ENCODE results near the gene SULT6B1. TPM values are rescaled to one million over a fixed set of nuclear protein-coding genes. Genes with fewer than 3 reads are reported as not detected.

Gene SULT6B1
- total RNA-seq, 1 experiment from 2014 or later = not detected

DNA sequence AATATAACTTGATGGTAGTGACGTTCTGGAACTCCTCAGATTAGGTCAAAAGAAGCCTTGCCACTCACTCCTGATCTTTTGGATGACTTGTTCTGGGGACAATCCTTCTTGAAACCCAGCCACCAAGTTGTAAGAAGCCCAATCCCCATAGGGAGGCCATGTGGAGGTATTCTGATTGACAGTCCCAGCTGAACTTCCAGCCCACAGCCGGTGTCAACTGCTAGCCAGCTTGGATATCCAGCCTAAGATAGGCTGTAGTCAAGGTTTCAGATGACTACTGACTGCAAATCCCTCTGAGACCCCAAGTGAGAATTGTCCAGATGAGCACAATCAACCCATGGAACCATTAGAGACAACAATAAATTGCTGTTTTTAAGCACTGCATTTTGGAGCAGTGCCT, 63.1 kb downstream of the SULT6B1 start:
- H3K27me3 ChIP-seq (replicated peaks; ENCODE audit: control insufficient read depth, insufficient read depth, low read length) = no peaks in the 10 kb centered on the region
- TF ChIP-seq, protein P1, sequence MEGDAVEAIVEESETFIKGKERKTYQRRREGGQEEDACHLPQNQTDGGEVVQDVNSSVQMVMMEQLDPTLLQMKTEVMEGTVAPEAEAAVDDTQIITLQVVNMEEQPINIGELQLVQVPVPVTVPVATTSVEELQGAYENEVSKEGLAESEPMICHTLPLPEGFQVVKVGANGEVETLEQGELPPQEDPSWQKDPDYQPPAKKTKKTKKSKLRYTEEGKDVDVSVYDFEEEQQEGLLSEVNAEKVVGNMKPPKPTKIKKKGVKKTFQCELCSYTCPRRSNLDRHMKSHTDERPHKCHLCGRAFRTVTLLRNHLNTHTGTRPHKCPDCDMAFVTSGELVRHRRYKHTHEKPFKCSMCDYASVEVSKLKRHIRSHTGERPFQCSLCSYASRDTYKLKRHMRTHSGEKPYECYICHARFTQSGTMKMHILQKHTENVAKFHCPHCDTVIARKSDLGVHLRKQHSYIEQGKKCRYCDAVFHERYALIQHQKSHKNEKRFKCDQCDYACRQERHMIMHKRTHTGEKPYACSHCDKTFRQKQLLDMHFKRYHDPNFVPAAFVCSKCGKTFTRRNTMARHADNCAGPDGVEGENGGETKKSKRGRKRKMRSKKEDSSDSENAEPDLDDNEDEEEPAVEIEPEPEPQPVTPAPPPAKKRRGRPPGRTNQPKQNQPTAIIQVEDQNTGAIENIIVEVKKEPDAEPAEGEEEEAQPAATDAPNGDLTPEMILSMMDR (IDR thresholded peaks at IDR 0.05; ENCODE audit: insufficient read depth in 1 of 2, low read depth in 1 of 2, low read length in 1 of 2, severe bottlenecking in 1 of 2, unreplicated experiment in 1 of 2) = no peak
- no peaks in the 10 kb centered on the region for H3K9me3 Mint-ChIP-seq (ENCODE audit: unreplicated experiment)
- no peaks in the 10 kb centered on the region for H3K4me1 Mint-ChIP-seq (ENCODE audit: low read depth, unreplicated experiment)
- CTCF ChIA-PET = no interaction called here
- intact Hi-C loops (cut with micrococcal nuclease; ENCODE audit: unreplicated experiment) = no loop called here
- BruUV-seq (replicated peaks) = no TSS peak
- no peak overlapping the region for H3K27ac Mint-ChIP-seq (ENCODE audit: unreplicated experiment)
- peaks cover 2% of the 10 kb centered on the region; the same call in 1 of the 2 replicates for H3K36me3 ChIP-seq (ENCODE audit: control insufficient read depth, insufficient read depth, low read length)
- H3K27me3 Mint-ChIP-seq (ENCODE audit: insufficient read depth, unreplicated experiment) = no peaks in the 10 kb centered on the region
- H3K4me1 ChIP-seq = no peaks in the 10 kb centered on the region
- no peak overlapping the region for H3K4me3 Mint-ChIP-seq (ENCODE audit: unreplicated experiment)
- POLR2A ChIA-PET = no interaction called here
- peaks cover 41% of the 10 kb centered on the region for H3K36me3 Mint-ChIP-seq (ENCODE audit: insufficient read depth, unreplicated experiment)
- DNase-seq = no peak
- no peaks in the 10 kb centered on the region for H3K9me3 ChIP-seq
- no peak overlapping the region for H3K4me3 ChIP-seq (ENCODE audit: low read depth, low read length)

DNA sequence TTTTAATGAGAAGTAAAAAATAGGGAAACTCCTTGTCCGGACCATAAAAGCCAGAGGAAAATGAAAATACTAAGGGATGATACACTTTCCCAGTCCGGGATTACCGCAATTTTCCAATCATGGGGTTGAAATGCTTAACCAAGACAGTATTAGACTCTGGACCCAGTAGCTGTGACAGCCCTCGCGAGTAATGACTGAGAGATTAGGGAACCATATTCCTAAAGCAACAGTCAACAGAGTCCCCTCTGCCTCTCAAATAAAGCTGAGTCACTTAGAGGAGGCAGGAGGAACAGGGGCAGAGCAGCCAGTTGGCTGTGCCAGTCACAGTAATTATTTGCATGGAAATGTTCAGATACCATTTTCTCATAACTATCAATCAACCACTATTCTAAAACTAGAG, 69.3 kb downstream of the SULT6B1 start:
- Histone ChIP-seq H3K27me3 (replicated peaks; ENCODE audit: control insufficient read depth, insufficient read depth, low read length) (no peaks in the 10 kb centered on the region), H3K4me3 (ENCODE audit: low read depth, low read length) (no peak overlapping the region), H3K36me3 (ENCODE audit: control insufficient read depth, insufficient read depth, low read length) (no peaks in the 10 kb centered on the region), H3K9me3 (no peaks in the 10 kb centered on the region), H3K4me1 (no peaks in the 10 kb centered on the region)
- H3K27ac Mint-ChIP-seq (ENCODE audit: unreplicated experiment) = no peak overlapping the region
- CTCF ChIA-PET = no interaction called here
- BruUV-seq (replicated peaks) = no TSS peak
- POLR2A ChIA-PET = interaction anchor here (0.7 kb wide), 1 partner anchor 35 kb away, joined by 4 read pairs; the partner anchor contains the start of genes GPATCH11 and HEATR5B
- no peaks in the 10 kb centered on the region for H3K9me3 Mint-ChIP-seq (ENCODE audit: unreplicated experiment)
- peak in 1 of 2 experiments; percentile 11 for DNase-seq
- H3K27me3 Mint-ChIP-seq (ENCODE audit: insufficient read depth, unreplicated experiment) = no peaks in the 10 kb centered on the region
- intact Hi-C loops (cut with micrococcal nuclease; ENCODE audit: unreplicated experiment) = no loop called here
- no peak overlapping the region for H3K4me3 Mint-ChIP-seq (ENCODE audit: unreplicated experiment)
- TF ChIP-seq, protein P1 (IDR thresholded peaks at IDR 0.05; ENCODE audit: insufficient read depth in 1 of 2, low read depth in 1 of 2, low read length in 1 of 2, severe bottlenecking in 1 of 2, unreplicated experiment in 1 of 2) = no peak
- H3K36me3 Mint-ChIP-seq (ENCODE audit: insufficient read depth, unreplicated experiment) = peaks cover 51% of the 10 kb centered on the region
- peaks cover 6% of the 10 kb centered on the region for H3K4me1 Mint-ChIP-seq (ENCODE audit: low read depth, unreplicated experiment)

Other genes starting within 250 kb of the SULT6B1 start
- 36.8 and 38.9 TPM in 2 replicates for gene STRN, start 222.1 kb downstream of the SULT6B1 start, total RNA-seq (2022)
- gene HEATR5B, start 104.3 kb downstream of the SULT6B1 start, total RNA-seq (2022) = 15.3 and 16.1 TPM in 2 replicates
- 7.5 and 8.3 TPM in 2 replicates for gene GPATCH11, start 104.2 kb downstream of the SULT6B1 start, total RNA-seq (2022)
- 41.7 and 50.1 TPM in 2 replicates for gene EIF2AK2, start 31.7 kb downstream of the SULT6B1 start, total RNA-seq (2022)
- 55.3 and 56.0 TPM in 2 replicates for gene CEBPZOS, start 7.8 kb upstream of the SULT6B1 start, total RNA-seq (2022)
- gene CEBPZ, start 42.9 kb upstream of the SULT6B1 start, total RNA-seq (2022) = 93.3 and 95.4 TPM in 2 replicates
- 34.3 and 38.0 TPM in 2 replicates for gene NDUFAF7, start 43.0 kb upstream of the SULT6B1 start, total RNA-seq (2022)
- 40.2 and 41.2 TPM in 2 replicates for gene PRKD3, start 136.2 kb upstream of the SULT6B1 start, total RNA-seq (2022)
- 4.7 and 6.3 TPM in 2 replicates for gene QPCT, start 156.0 kb upstream of the SULT6B1 start, total RNA-seq (2022)

Measured in Caco-2 (cell line).